ENCODE data around the gene FREM2.

DNA sequence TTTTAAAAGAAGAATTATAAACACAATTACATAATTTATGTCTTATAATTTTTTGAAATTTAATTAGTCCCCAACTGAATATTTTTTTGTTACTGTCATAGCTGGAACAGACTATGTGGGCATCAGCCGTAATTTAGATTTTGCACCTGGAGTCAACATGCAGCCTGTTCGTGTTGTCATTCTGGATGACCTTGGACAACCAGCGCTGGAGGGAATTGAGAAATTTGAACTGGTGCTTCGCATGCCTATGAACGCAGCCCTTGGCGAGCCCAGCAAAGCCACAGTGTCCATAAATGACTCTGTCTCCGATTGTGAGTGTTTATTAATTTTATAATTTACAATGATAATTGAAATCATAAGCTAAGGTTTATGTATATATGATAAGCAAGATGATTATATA lies 161.5 kb downstream of the FREM2 start:
- TF ChIP-seq POLR2A (IDR thresholded peaks at IDR 0.05; ENCODE audit: extremely low read depth, insufficient read length) (no peak), MYC (IDR thresholded peaks at IDR 0.05; ENCODE audit: low read depth, low read length) (no peak)
- TF ChIP-seq, protein P1, sequence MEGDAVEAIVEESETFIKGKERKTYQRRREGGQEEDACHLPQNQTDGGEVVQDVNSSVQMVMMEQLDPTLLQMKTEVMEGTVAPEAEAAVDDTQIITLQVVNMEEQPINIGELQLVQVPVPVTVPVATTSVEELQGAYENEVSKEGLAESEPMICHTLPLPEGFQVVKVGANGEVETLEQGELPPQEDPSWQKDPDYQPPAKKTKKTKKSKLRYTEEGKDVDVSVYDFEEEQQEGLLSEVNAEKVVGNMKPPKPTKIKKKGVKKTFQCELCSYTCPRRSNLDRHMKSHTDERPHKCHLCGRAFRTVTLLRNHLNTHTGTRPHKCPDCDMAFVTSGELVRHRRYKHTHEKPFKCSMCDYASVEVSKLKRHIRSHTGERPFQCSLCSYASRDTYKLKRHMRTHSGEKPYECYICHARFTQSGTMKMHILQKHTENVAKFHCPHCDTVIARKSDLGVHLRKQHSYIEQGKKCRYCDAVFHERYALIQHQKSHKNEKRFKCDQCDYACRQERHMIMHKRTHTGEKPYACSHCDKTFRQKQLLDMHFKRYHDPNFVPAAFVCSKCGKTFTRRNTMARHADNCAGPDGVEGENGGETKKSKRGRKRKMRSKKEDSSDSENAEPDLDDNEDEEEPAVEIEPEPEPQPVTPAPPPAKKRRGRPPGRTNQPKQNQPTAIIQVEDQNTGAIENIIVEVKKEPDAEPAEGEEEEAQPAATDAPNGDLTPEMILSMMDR (IDR thresholded peaks at IDR 0.05; ENCODE audit: low read depth, low read length): no peak
- TF ChIP-seq, protein P2, sequence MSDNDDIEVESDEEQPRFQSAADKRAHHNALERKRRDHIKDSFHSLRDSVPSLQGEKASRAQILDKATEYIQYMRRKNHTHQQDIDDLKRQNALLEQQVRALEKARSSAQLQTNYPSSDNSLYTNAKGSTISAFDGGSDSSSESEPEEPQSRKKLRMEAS (IDR thresholded peaks at IDR 0.05; ENCODE audit: low read depth, low read length): no peak

All from NB4 (cell line).